ENCODE data around the gene MVB12B. TPM values are rescaled to one million over a fixed set of nuclear protein-coding genes. Genes with fewer than 3 reads are reported as not detected.

MVB12B gene
- total and polyA plus RNA-seq, 3 donors from 2014 or later, result 13.6 to 30.7 (median 26.2) TPM

DNA sequence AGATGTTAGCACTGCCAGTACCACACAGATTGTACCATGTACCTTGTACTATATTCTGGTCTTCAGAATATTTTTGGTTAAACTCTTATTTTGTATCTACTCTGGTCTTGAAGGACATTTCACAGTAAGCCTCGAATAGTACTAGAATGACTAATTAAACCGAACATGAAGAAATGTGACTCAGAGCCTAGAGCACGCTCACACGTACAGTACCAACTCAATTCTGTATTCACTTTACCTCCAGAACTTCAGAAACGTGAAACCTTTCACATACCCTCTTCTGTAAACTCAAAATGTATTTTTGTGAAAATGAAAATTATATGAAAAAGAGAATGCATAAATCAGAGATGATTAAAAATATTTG is 112.8 kb downstream of the MVB12B start:
- WGBS, 2 donors, result 76 to 77% methylated on average over 5 of the region's 5 CpGs
- H3K4me3 ChIP-seq, result no peak overlapping the region
- H3K9me3 ChIP-seq, result no peaks in the 10 kb centered on the region
- no peak overlapping the region for H3K27ac ChIP-seq
- DNase-seq, result no peak
- intact Hi-C loops (cut with DNase I; ENCODE audit: low total_unique reads), result no loop called here
- TF ChIP-seq POLR2A (IDR thresholded peaks at IDR 0.05), result no peak
- TF ChIP-seq, protein P1, sequence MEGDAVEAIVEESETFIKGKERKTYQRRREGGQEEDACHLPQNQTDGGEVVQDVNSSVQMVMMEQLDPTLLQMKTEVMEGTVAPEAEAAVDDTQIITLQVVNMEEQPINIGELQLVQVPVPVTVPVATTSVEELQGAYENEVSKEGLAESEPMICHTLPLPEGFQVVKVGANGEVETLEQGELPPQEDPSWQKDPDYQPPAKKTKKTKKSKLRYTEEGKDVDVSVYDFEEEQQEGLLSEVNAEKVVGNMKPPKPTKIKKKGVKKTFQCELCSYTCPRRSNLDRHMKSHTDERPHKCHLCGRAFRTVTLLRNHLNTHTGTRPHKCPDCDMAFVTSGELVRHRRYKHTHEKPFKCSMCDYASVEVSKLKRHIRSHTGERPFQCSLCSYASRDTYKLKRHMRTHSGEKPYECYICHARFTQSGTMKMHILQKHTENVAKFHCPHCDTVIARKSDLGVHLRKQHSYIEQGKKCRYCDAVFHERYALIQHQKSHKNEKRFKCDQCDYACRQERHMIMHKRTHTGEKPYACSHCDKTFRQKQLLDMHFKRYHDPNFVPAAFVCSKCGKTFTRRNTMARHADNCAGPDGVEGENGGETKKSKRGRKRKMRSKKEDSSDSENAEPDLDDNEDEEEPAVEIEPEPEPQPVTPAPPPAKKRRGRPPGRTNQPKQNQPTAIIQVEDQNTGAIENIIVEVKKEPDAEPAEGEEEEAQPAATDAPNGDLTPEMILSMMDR (IDR thresholded peaks at IDR 0.05), result no peak
- H3K36me3 ChIP-seq (ENCODE audit: low read depth, missing control alignments), result no peaks in the 10 kb centered on the region
- H3K27me3 ChIP-seq, result no peaks in the 10 kb centered on the region
- no peaks in the 10 kb centered on the region for H3K4me1 ChIP-seq

DNA sequence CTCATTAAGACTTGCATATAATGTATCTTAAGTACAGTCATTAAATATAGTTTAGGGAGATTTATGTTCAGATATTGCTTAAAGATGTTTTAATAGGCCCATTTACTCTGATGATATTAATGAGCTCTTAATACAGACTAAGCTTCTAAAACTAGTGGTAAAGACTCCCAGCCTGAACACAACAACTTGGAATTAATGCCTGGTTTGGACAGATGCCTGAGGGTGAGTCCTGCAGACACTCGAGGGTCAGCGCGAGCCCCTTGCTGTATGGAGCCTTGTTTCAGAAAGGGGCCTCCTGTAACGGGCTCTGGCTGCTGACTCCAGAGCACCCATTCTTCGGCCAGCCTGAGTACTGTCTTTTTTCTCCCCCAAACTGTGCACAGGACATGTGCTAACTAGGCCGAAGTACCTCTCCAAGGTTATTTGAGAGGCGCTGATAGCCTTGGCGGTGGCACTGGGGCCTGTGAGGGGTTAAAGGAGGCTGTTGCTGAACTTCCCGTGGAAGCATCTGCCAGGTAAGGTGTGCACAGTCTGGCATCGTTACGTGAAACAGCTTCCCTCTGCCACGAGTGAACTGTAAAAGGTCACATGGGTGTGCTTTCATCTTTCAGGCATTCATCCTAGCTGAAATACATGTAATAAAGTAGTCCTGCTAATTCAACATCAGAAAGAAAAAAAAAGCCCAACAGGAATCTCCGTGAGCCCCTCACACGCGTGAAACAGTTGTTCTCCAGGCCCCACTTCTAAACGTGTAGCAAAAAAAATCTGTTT is 113.4 kb downstream of the MVB12B start:
- H3K27ac ChIP-seq, result no peak overlapping the region
- intact Hi-C loops (cut with DNase I; ENCODE audit: low total_unique reads), result no loop called here
- 84 to 85% methylated on average over 16 of the region's 16 CpGs for WGBS, 2 donors
- H3K36me3 ChIP-seq (ENCODE audit: low read depth, missing control alignments), result no peaks in the 10 kb centered on the region
- no peak for DNase-seq
- no peaks in the 10 kb centered on the region for H3K9me3 ChIP-seq
- H3K4me3 ChIP-seq, result no peak overlapping the region
- H3K27me3 ChIP-seq, result no peaks in the 10 kb centered on the region
- no peaks in the 10 kb centered on the region for H3K4me1 ChIP-seq
- TF ChIP-seq, protein P1 (IDR thresholded peaks at IDR 0.05), result no peak
- no peak for TF ChIP-seq POLR2A (IDR thresholded peaks at IDR 0.05)

DNA sequence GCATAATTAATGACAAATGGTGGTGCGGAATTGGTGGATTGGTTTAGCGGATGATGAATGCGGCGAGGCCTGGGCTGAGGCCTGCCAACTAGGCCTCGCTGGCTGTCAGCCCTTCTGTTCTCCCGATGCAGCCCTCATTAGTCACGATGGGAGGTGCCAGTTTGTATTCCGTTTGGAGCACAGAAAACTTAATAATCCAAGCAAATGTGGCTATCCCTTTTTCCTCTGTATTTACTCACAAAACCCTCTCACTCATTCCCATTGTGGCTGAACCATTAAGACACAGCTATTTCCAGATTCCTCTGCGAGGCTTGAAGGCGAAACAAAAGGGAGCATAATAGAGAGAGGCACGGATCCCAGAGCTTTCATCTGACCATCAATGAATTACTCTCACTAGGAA is 114.3 kb downstream of the MVB12B start:
- 88 to 93% methylated on average over 11 of the region's 11 CpGs for WGBS, 2 donors
- Histone ChIP-seq H3K27me3 (no peaks in the 10 kb centered on the region), H3K4me1 (no peaks in the 10 kb centered on the region), H3K4me3 (no peak overlapping the region), H3K27ac (no peak overlapping the region), H3K9me3 (no peaks in the 10 kb centered on the region), H3K36me3 (ENCODE audit: low read depth, missing control alignments) (no peaks in the 10 kb centered on the region)
- intact Hi-C loops (cut with DNase I; ENCODE audit: low total_unique reads), result no loop called here
- TF ChIP-seq, protein P1 (IDR thresholded peaks at IDR 0.05), result no peak
- TF ChIP-seq POLR2A (IDR thresholded peaks at IDR 0.05), result no peak
- no peak for DNase-seq

DNA sequence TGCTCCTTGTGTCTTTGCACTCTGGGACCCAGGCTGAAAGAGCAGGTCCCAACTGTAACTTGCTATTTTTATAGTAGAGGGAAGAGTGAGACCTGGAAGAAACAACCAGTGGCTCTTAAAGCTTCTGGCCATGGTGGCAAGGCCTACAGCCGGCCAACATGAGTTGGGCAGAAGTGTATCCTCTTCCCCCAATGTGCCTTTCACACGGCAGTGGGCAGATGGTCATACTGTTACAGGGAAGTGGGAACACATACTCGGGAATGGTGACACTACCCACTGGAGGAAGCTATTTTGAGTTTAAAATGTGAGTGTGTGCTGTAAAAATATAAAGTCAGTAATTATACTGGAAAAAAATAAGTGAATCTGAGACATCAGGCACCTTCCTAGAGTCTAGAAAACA is 116.0 kb downstream of the MVB12B start:
- H3K4me1 ChIP-seq, result no peaks in the 10 kb centered on the region
- WGBS, 2 donors, result 82 to 89% methylated on average over 3 of the region's 3 CpGs
- TF ChIP-seq POLR2A (IDR thresholded peaks at IDR 0.05), result no peak
- TF ChIP-seq, protein P1 (IDR thresholded peaks at IDR 0.05), result no peak
- no peak overlapping the region for H3K4me3 ChIP-seq
- no peaks in the 10 kb centered on the region for H3K36me3 ChIP-seq (ENCODE audit: low read depth, missing control alignments)
- no peak overlapping the region for H3K27ac ChIP-seq
- no peak for DNase-seq
- intact Hi-C loops (cut with DNase I; ENCODE audit: low total_unique reads), result no loop called here
- no peaks in the 10 kb centered on the region for H3K27me3 ChIP-seq
- H3K9me3 ChIP-seq, result no peaks in the 10 kb centered on the region

DNA sequence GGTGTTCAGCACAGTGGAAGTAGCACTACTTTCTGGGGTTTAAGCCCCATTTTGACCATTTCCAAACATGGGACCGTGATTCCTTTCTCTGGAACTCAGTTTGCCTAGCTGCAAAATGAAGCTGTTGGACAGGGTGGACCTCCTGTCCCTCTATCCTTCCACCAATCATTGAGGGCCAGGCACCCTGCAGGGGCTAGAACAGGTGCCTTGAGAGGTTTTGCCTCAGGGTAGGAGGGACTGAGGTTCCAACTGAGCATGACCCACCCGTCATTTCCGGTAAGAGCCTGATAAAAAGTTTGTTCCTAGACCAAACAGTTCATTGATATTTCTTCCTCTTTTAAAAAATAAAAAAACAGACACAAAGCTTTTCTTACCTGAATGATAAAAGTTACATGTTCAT is 116.5 kb downstream of the MVB12B start:
- Histone ChIP-seq H3K27me3 (no peaks in the 10 kb centered on the region), H3K36me3 (ENCODE audit: low read depth, missing control alignments) (no peaks in the 10 kb centered on the region), H3K4me3 (no peak overlapping the region), H3K4me1 (no peaks in the 10 kb centered on the region), H3K27ac (no peak overlapping the region), H3K9me3 (no peaks in the 10 kb centered on the region)
- TF ChIP-seq POLR2A (IDR thresholded peaks at IDR 0.05), result no peak
- TF ChIP-seq, protein P1 (IDR thresholded peaks at IDR 0.05), result no peak
- intact Hi-C loops (cut with DNase I; ENCODE audit: low total_unique reads), result no loop called here
- DNase-seq, result no peak
- 56 to 57% methylated on average over 3 of the region's 3 CpGs for WGBS, 2 donors

All from testis (tissue), 3 donors.